Mucosa of stomach (tissue), 1 donor: ENCODE measurements around the gene SLC48A1.

ENCODE experiments used
- H3K27me3 ChIP-seq: one replicate; pipeline ENCODE4 v1.7.0; 2013; ENCODE audit warnings: mild to moderate bottlenecking, low read length; ENCODE audit not compliant: control insufficient read depth, insufficient read depth
- H3K36me3 ChIP-seq: one replicate; pipeline ENCODE4 v1.7.0; 2013; ENCODE audit warnings: low read length; ENCODE audit not compliant: control insufficient read depth, insufficient read depth
- H3K4me1 ChIP-seq: one replicate; pipeline ENCODE4 v1.7.0; 2013; ENCODE audit warnings: mild to moderate bottlenecking, low read length; ENCODE audit not compliant: control insufficient read depth, insufficient read depth
- H3K4me3 ChIP-seq: one replicate; pipeline ENCODE4 v1.7.0; 2013; ENCODE audit warnings: low read length
- H3K9ac ChIP-seq: one replicate; pipeline ENCODE4 v1.7.0; 2013; ENCODE audit warnings: mild to moderate bottlenecking, low read length, moderate library complexity
- H3K9me3 ChIP-seq: one replicate; pipeline ENCODE4 v1.7.0; 2013; ENCODE audit warnings: mild to moderate bottlenecking, low read length, moderate library complexity; ENCODE audit not compliant: control insufficient read depth
- donor health status: Pancreatic carcinoma.

Gene SLC48A1

DNA sequence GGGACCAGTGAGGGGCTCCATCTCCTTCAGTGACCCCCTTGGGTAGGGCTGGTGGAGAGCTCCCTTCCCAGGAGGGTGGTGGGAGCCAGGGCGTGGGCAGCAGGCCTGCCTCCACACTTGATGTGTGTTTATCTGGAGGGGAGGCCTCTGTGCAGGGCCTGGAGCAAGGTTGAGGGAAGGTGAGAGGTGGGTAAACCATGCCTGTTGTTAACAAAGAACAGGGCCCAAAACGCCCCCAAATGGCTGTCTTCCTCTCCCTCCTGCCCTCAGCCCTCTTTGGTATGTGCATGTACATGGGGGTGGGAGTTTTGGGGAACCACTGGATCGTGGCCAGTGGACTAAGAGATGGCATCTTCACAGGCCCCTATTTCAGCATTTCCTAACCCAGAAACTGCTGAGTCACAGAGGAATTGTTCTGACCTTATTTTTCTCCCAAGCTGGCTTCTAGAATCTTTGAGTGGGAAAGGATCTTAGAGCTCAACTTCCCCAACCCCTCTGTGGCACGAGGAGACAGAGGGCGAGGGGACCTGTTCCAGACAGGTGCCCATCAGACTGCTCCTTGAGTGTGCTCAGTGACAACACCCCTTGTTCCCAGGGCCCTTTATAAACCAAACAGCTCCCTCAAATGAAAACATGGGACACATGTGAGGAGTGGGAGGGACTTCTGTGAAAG, 3.6 kb downstream of the SLC48A1 start:
- Histone ChIP-seq H3K9ac (no peak overlapping the region), H3K4me3 (no peak overlapping the region), H3K27me3 (no peaks in the 10 kb centered on the region), H3K4me1 (peaks cover 39% of the 10 kb centered on the region), H3K36me3 (no peaks in the 10 kb centered on the region), H3K9me3 (no peaks in the 10 kb centered on the region)

DNA sequence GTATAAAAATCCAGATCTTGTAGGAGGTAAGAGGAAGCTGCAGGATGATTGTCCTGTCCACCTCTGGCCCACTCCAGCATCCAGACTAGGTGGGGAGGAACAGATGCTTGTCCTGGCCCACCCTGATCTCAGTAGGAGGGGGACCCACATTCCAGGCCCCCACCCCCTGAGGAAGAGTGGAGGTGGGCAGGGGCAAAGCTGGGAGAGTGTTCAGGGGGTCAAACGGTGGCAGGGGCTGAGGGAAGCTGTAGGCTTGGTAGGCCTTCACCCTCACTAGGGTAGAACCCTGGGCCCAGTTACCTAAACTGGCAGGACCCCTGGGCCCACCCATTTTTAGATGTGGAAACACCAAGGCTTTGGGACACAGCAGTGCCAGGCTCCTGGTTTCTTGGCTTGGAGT, 4.1 kb downstream of the SLC48A1 start:
- no peak overlapping the region for H3K9ac ChIP-seq
- no peak overlapping the region for H3K4me3 ChIP-seq
- H3K4me1 ChIP-seq, result peaks cover 44% of the 10 kb centered on the region

DNA sequence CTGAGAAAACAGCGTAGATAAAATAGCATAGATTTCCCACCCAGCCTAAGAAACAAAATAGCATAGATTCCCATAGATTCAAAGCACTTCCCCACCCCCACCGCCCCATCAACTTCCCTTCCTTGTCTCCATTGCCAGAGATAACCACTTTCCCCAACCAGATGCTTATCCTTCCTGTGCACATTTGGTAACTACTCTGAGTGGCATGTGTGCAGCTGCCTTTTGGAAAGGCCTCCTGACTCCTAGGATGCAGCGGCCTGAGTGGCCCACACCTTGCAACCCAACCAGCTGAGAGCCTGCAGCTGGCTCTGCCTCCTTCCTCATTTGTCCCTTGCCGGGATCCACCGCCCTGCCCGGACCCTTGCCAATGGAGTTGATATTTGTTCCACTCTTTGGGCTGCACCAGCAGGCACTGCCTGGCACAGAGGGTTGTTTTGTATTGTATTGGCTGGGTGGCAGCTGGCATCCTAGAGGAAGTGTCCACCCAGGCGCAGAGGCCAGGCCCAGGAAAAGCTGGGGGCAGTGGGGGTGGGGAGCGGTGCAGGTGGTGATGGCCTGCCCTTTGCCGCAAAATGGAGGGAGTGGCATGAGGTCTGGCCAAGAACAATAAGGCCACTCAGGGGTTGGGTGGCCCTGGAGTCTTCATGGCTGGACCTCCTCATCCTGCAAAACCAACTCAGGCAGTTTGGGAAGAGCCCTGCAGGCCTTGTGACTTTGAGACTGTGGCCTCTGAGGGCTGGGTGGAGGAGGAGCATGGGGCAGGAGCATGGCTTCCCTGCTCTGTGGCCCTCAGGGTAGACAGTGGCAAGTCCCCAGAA, 4.9 kb downstream of the SLC48A1 start:
- Histone ChIP-seq H3K9me3 (no peaks in the 10 kb centered on the region), H3K9ac (no peak overlapping the region), H3K36me3 (no peaks in the 10 kb centered on the region), H3K4me1 (peaks cover 44% of the 10 kb centered on the region), H3K27me3 (no peaks in the 10 kb centered on the region), H3K4me3 (no peak overlapping the region)

More for the DNA sequence above, 4.1 kb downstream of the SLC48A1 start:
- no peaks in the 10 kb centered on the region for H3K36me3 ChIP-seq
- no peaks in the 10 kb centered on the region for H3K9me3 ChIP-seq
- H3K27me3 ChIP-seq, result no peaks in the 10 kb centered on the region

DNA sequence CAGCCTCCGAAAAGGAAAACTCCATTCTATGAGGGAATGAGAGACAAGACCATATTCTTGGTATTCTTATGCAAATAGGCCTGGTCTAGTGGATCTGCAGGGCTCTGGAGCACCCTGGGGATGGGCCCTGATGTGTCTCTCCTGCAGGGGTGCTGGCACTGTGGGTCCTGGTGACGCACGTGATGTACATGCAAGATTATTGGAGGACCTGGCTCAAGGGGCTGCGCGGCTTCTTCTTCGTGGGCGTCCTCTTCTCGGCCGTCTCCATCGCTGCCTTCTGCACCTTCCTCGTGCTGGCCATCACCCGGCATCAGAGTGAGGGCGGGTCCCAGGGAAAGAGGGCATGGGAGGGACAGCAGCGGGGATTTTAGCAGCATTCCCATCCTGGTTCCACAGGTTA, 5.8 kb downstream of the SLC48A1 start:
- Histone ChIP-seq H3K9ac (no peak overlapping the region), H3K4me3 (no peak overlapping the region)

DNA sequence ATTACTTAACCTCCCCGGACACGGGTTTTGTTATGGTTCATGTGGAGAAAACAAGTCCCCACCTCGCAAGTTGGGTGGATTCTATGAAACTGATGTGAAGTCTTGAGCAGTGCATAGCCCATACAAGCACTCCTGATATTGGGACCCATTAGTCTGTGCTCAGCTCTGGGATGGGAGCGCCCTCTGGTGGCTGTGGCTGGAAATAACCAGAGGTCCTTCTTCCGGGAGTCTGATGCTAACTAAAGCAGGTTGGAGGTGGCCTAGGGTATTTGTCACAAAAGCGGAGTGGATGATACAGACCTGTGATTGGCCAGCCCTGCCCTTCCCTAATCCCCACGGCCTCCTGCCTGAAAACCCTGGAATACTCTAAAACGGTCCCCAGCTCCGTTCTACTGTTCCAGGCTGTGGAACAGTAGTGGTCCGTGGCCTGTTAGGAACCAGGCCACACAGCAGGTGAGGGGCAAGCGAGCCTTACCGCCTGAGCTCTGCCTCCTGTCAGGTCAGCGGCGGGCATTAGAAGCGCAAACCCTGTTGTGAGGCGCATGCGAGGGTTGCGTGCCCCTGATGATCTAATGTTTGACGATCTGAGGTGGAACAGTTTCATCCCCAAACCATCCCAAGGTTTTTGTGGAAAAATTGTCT, 6.4 kb downstream of the SLC48A1 start:
- Histone ChIP-seq H3K36me3 (no peaks in the 10 kb centered on the region), H3K4me3 (no peak overlapping the region), H3K9ac (no peak overlapping the region), H3K9me3 (no peaks in the 10 kb centered on the region), H3K4me1 (peaks cover 39% of the 10 kb centered on the region), H3K27me3 (no peaks in the 10 kb centered on the region)

More for the DNA sequence above, 5.8 kb downstream of the SLC48A1 start:
- Histone ChIP-seq H3K27me3 (no peaks in the 10 kb centered on the region), H3K4me1 (peaks cover 42% of the 10 kb centered on the region), H3K36me3 (no peaks in the 10 kb centered on the region), H3K9me3 (no peaks in the 10 kb centered on the region)

DNA sequence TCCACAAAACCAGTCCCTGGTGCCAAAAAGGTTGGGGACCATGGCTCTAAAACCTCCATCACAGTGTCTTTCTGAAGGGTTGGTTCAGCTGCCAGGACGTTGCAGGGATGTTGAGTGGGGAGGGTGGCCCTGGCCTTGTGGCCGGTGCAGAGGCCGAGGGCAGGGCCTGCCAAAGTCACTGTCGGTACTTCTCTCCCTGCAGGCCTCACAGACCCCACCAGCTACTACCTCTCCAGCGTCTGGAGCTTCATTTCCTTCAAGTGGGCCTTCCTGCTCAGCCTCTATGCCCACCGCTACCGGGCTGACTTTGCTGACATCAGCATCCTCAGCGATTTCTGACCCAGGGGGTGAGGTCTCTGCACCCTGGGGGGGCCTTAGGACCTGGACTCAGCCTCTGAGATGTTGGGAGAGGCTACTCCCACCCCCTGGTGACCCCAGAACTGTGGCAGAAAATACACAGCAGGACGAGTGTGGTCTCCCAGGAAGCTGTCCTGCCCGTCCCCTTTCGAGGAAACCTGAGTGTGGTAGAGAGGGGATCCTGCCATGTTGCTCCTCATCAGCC, 7.0 kb downstream of the SLC48A1 start:
- Histone ChIP-seq H3K27me3 (no peaks in the 10 kb centered on the region), H3K4me1 (peaks cover 34% of the 10 kb centered on the region), H3K9me3 (no peaks in the 10 kb centered on the region), H3K4me3 (no peak overlapping the region), H3K9ac (no peak overlapping the region), H3K36me3 (no peaks in the 10 kb centered on the region)

DNA sequence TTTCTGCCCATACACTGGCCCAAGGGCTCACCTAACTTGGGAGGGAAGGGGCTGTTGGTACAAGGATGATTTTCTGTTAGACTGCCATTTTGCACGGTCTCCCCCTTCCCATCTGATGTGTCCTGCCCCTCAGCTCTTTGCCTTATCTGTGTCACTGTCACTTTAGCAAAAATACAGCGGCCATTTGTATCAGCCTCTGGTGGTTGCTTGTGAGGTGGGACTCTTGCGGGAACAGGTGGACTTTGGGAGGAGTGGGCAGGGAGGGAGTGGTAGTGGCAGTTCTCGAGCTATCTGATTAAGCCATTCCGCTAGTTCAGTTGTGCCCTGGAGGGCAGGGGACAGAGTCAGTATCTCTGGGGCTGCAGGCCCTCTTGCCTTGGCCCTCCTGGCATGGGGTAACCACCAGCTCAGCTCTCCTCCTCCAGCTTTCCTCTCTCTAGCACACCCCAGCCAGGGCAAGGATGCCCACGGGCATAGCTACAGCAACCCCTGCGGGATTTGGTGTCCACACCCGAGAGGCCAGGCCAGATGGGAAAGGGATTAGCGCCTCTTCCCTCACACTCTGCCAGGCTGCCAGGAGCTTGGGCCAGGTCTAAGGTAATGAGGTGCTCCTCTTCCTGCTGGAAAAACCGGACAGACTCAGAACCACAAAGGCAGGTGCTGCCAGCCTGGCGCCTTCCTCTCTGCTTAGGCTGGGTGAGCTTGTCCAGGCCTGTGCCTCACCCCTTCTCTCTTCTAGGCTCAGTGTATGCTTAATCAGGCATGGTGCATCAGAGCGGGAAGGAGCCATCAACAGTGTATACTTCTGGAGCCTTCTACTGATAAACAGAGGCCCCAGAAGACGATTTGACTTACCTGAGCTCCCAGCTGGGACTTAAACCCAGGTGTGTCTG, 8.7 kb downstream of the SLC48A1 start:
- Histone ChIP-seq H3K4me1 (peaks cover 26% of the 10 kb centered on the region), H3K36me3 (peaks cover 5% of the 10 kb centered on the region), H3K27me3 (no peaks in the 10 kb centered on the region), H3K9ac (no peak overlapping the region), H3K4me3 (no peak overlapping the region), H3K9me3 (no peaks in the 10 kb centered on the region)

DNA sequence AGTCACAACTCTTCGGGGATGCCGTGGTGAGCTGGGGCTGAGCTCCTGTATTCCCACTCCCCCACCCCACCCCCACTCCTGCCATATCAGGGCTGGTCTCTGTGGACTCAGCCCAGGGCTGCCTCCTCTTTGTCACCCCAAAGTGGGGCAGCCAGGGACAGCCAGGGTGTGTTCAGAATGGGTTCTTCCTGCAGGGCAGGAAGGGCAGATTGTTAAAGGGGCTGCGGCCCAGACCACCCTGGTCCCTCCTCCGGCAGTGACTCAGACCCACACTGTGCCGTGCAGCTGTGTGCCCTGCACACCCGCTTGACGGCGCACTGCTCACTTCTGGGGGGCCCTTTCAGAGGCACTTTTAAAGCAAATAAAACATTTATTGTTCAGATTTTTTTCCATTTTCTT, 9.3 kb downstream of the SLC48A1 start:
- Histone ChIP-seq H3K9ac (no peak overlapping the region), H3K4me3 (no peak overlapping the region), H3K4me1 (peaks cover 21% of the 10 kb centered on the region), H3K9me3 (no peaks in the 10 kb centered on the region), H3K27me3 (no peaks in the 10 kb centered on the region), H3K36me3 (peaks cover 7% of the 10 kb centered on the region)

DNA sequence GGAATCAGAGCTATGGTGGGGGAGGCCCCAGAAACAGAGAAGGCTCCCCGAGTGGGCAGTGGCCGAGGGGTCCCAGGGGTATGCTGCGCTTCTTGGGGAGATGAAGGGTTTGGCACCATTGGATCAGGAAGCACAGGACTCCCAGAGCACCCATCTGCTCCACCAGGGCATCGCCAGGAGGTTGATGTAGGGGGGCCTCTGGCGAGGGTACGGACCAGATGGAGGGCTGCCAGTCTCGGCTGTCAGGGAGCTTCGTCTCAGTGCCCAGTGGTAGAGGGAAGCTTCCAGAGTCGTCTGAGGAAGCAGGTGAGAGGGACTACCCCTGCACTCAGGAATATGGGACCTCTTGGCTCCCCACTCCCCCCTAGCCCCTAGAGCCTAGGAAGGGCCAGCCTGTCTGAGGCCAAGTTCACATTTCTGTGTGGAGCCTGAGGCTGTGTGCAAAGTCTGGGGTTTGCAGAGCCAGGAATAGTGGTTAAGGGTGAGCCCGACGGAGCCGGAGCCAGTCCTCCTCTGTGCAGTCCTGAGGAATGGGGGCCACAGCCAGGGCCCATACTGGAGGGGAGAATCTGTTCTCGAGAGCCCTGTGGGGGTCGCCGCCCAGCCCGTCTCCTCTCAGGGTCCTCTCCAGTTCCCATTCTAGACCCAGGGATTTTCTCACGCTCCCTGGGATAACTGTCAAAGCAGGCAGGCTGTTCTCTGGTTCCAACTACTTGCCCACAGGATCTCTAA, 10.2 kb downstream of the SLC48A1 start:
- H3K27me3 ChIP-seq, result no peaks in the 10 kb centered on the region
- H3K9ac ChIP-seq, result no peak overlapping the region
- peaks cover 12% of the 10 kb centered on the region for H3K36me3 ChIP-seq
- no peak overlapping the region for H3K4me3 ChIP-seq
- peaks cover 13% of the 10 kb centered on the region for H3K4me1 ChIP-seq
- no peaks in the 10 kb centered on the region for H3K9me3 ChIP-seq

DNA sequence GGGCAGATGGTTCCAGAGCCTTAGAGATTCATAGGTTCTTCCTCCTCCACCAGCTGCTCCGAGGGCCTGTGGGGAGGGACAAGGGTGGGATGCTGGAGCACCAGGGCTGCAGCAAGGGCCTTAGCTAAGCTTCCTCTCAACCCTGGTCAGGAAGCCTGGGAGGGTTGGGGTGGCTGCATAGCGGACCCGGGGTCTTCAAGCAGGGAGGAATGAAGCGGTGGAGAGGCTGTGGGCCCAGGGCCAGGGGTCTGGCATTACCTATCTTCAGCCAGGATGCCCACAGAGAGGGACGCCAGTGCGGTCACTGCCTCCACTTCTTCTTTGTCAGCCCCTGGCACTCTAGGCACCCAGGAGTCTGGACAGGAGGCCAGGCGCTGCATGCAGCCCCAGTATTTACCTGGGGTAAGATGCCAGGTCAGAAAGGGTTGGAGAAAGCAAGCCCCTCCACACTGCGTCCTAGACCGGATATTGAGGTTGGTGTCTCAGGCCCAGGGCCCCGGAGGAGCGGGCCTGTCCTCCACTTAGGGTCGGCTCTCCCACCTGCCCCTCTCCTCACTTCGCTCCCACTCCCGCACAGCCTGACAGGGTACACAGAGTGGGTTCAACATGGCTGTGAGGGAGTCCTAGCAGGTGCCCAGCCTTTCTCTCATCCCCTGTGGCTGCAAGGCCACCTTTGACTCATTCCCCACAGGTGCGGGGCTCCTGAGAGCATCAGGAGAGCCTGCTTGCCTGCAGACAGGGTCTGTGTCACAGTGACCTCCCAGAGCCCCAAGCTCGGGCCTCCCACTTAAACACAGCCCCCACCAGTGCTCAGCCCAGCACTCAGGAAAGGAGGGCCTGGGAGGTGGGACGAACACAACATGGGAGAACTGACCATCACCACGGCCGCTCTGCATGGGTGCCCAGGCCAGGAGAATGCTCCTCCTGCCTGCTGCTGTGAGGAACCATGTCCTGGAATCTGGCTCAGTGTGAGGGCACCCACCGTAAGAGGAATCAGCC, 11.1 kb downstream of the SLC48A1 start:
- Histone ChIP-seq H3K4me1 (peaks cover 11% of the 10 kb centered on the region), H3K27me3 (no peaks in the 10 kb centered on the region), H3K4me3 (no peak overlapping the region), H3K9ac (no peak overlapping the region), H3K9me3 (no peaks in the 10 kb centered on the region), H3K36me3 (peaks cover 16% of the 10 kb centered on the region)
